K562 (cell line): ENCODE results near the gene KRABD2.

Experiments used
- ATAC-seq: fragments of 200-7000 bp; cut with Tn5 transposase; 3 replicates; pipeline ENCODE4 v1.9.1; 2020; ENCODE audit warnings: moderate library complexity
- BruUV-seq: library from RNA; stranded (reverse); fragments of 400-500 nt; replicated peaks from 2 replicates; lab custom pipeline; 2021; lab: Mats Ljungman, UMichigan
- CTCF ChIA-PET: fragments of 300-600 bp; formaldehyde crosslinking; extraction: SDS; loops from one replicate; lab custom pipeline; 2021; ENCODE audit warnings: low intra/inter-chr PET ratio; lab: Yijun Ruan, JAX
- POLR2A ChIA-PET: fragments of 300-600, 350-650 bp; sonication (Branson Sonifier 250); formaldehyde crosslinking; extraction: SDS; loops from one replicate; lab custom pipeline; 2021; ENCODE audit warnings: antibody characterized with exemption, inconsistent platforms; lab: Yijun Ruan, JAX
- DNase-seq, 4 experiments: peaks; one replicate each; pipeline versions ENCODE4 v3.0.0 to v3.0.0-alpha.2; 2011 to 2018; ENCODE audit warnings: low spot score in 3 of 4, mixed read lengths in 3 of 4; ENCODE audit errors: extremely low read depth in 1 of 4
- FAIRE-seq: peaks from 2 replicates; lab custom pipeline; 2011; peaks lifted over from hg19 to GRCh38; lab: Jason Lieb, UNC
- H2AFZ ChIP-seq: 2 replicates; pipeline ENCODE4 v1.6.0; 2011; ENCODE audit warnings: low read depth, low read length, control low read depth, inconsistent platforms
- H3K27ac ChIP-seq: fragments of 200-600 bp; 3 replicates; pipeline ENCODE4 v1.8.0; 2011; ENCODE audit warnings: low read depth, mild to moderate bottlenecking, control low read depth, inconsistent platforms, low read length, moderate library complexity, mixed read lengths; ENCODE audit errors: extremely low read depth
- H3K27me3 ChIP-seq, 2 experiments: fragments of 300-600 bp in 1 of 2; 2 replicates in 1 of 2; 3 replicates in 1 of 2; pipeline versions ENCODE4 v1.6.0 to v1.8.0; 2011; ENCODE audit warnings: inconsistent platforms in 2 of 2, low read length in 2 of 2, mild to moderate bottlenecking in 1 of 2, mixed read lengths in 1 of 2, moderate library complexity in 1 of 2; ENCODE audit not compliant: control insufficient read depth in 2 of 2, insufficient read depth in 2 of 2
- H3K36me3 ChIP-seq: fragments of 300-600 bp; 3 replicates; pipeline ENCODE4 v1.8.0; 2011; ENCODE audit warnings: mild to moderate bottlenecking, low read length, inconsistent platforms; ENCODE audit not compliant: control insufficient read depth, insufficient read depth
- H3K4me1 ChIP-seq, 2 experiments: fragments of 200-600 bp in 1 of 2; replicated peaks in 1 of 2; 2 replicates in 1 of 2; 3 replicates in 1 of 2; pipeline versions ENCODE4 v1.5.1 to v1.8.0; 2011; ENCODE audit warnings: inconsistent platforms in 2 of 2, low read length in 2 of 2, mild to moderate bottlenecking in 1 of 2, mixed read lengths in 1 of 2, moderate library complexity in 1 of 2; ENCODE audit not compliant: control insufficient read depth in 2 of 2, insufficient read depth in 2 of 2
- H3K4me2 ChIP-seq: 2 replicates; pipeline ENCODE4 v1.6.1; 2011; ENCODE audit warnings: low read length, control low read depth, inconsistent platforms, mixed read lengths; ENCODE audit not compliant: insufficient read depth
- H3K4me3 ChIP-seq: fragments of 200-600 bp; sonication (generic), shearing (Covaris generic); 2 replicates; pipeline ENCODE4 v1.5.1; 2016; ENCODE audit warnings: control low read depth, inconsistent platforms
- H3K79me2 ChIP-seq: fragments of 200-600 bp; 3 replicates; pipeline ENCODE4 v1.8.0; 2011; ENCODE audit warnings: low read length, inconsistent platforms; ENCODE audit not compliant: control insufficient read depth, insufficient read depth
- H3K9ac ChIP-seq, 2 experiments: 2 replicates each; pipeline versions ENCODE4 v1.6.0 to v1.6.1; 2011; ENCODE audit warnings: low read depth in 2 of 2, low read length in 2 of 2, control low read depth in 1 of 2, inconsistent platforms in 1 of 2, mild to moderate bottlenecking in 1 of 2, mixed read lengths in 1 of 2; ENCODE audit not compliant: insufficient read depth in 1 of 2
- H3K9me1 ChIP-seq: one replicate; pipeline ENCODE4 v1.6.0; 2011; ENCODE audit warnings: inconsistent platforms, mild to moderate bottlenecking, low read length, moderate library complexity; ENCODE audit not compliant: control insufficient read depth, insufficient read depth
- H3K9me3 ChIP-seq: replicated peaks from 2 replicates; pipeline ENCODE4 v1.5.1; 2011; ENCODE audit warnings: low read depth, low read length, inconsistent platforms; ENCODE audit not compliant: control insufficient read depth, insufficient read depth
- H4K20me1 ChIP-seq: replicated peaks from 2 replicates; pipeline ENCODE4 v1.6.1; 2011; ENCODE audit warnings: low read length, inconsistent platforms, mixed read lengths; ENCODE audit not compliant: control insufficient read depth, insufficient read depth
- AFF4 ChIP-seq: sonication (generic); formaldehyde crosslinking; IDR thresholded peaks from 2 replicates; pipeline ENCODE4 v1.8.0; 2023; ENCODE audit warnings: mild to moderate bottlenecking, missing genetic modification reagents
- CEBPG ChIP-seq, 3 experiments: fragments of 200-800 bp in 1 of 3; sonication (Bioruptor generic) in 1 of 3; sonication (generic) in 1 of 3; formaldehyde crosslinking in 1 of 3; IDR thresholded peaks in 2 of 3; conservative IDR thresholded peaks in 1 of 3; 2 replicates each; pipeline versions ENCODE4 v1.6.1 to v1.8.0; 2016 to 2022; ENCODE audit warnings: missing compliant biosample characterization in 2 of 3, missing genetic modification characterization in 2 of 3, mild to moderate bottlenecking in 1 of 3, missing genetic modification reagents in 1 of 3
- CHD1 ChIP-seq: fragments of 200-600 bp; sonication (generic); IDR thresholded peaks from one replicate; pipeline ENCODE4 v1.6.1; 2012; ENCODE audit warnings: mild to moderate bottlenecking, moderate library complexity, low read length, inconsistent platforms
- ILF3 ChIP-seq: fragments of 450-650 bp; IDR thresholded peaks from 2 replicates; pipeline ENCODE4 v1.6.1; 2018; ENCODE audit warnings: antibody characterized with exemption, mild to moderate bottlenecking, moderate library complexity, borderline replicate concordance
- KAT7 ChIP-seq: sonication (generic); formaldehyde crosslinking; IDR thresholded peaks from 2 replicates; pipeline ENCODE4 v1.8.0; 2022; ENCODE audit warnings: missing genetic modification reagents, mild to moderate bottlenecking, borderline replicate concordance
- NBN ChIP-seq: fragments of 450-650 bp; IDR thresholded peaks from 2 replicates; pipeline ENCODE4 v1.6.1; 2016; ENCODE audit warnings: low read depth, mild to moderate bottlenecking
- POLR2A ChIP-seq: fragments of 450-650 bp; conservative IDR thresholded peaks from 2 replicates; pipeline ENCODE4 v1.6.1; 2016
- POLR2H ChIP-seq: IDR thresholded peaks from 2 replicates; pipeline ENCODE4 v1.6.1; 2016; ENCODE audit warnings: missing genetic modification characterization, low read depth, mild to moderate bottlenecking, control low read depth, missing compliant biosample characterization, moderate library complexity
- WGBS: fragments of 100-300 bp; shearing (Covaris generic); methylation state at CpG from one replicate; pipeline ENCODE4 v1.1.6; 2016; ENCODE audit warnings: low coverage, mixed read lengths; ENCODE audit not compliant: insufficient coverage; ENCODE audit errors: missing lambda C conversion rate; 5-methylcytosine and 5-hydroxymethylcytosine counted together
- in situ Hi-C: fragments of 300-500 bp; cut with MboI; formaldehyde crosslinking; loops from 4 replicates; pipeline ENCODE4 v1.15.0; 2018; ENCODE audit warnings: inconsistent platforms, mixed read lengths
- intact Hi-C: fragments of 100-400 bp; cut with micrococcal nuclease; formaldehyde crosslinking; loops from 2 replicates; pipeline ENCODE4 v1.14.2; 2022

The KRABD2 gene

GRCh38 chr17:8382052-8382879 is 5.8 kb upstream of the KRABD2 start:
- in situ Hi-C loops (loop anchor here (25.0 kb wide), 1 partner anchor 1155 kb away; no protein-coding TSS in a partner anchor), intact Hi-C loops (loop anchor here (5.0 to 10.0 kb wide), 2 partner anchors 45 to 157 kb away; partner anchors contain the start of gene ODF4)
- Histone ChIP-seq H2AFZ (no peak overlapping the region), H3K4me1 (peaks cover 33% of the 10 kb centered on the region in 2 experiments), H3K27ac (peak overlapping the region; percentile 71), H3K4me2 (peak overlapping the region; percentile 85), H3K9ac (peak overlapping the region; percentile 82 to 94), H3K4me3 (peak overlapping the region; percentile 53), H3K79me2 (peaks cover 54% of the 10 kb centered on the region), H3K9me3 (no peaks in the 10 kb centered on the region), H3K9me1 (no peaks in the 10 kb centered on the region), H3K36me3 (peaks cover 53% of the 10 kb centered on the region), H4K20me1 (peaks cover 14% of the 10 kb centered on the region; the same call in 1 of the 2 replicates), H3K27me3 (no peaks in the 10 kb centered on the region)
- BruUV-seq: TSS peak; percentile 57
- ATAC-seq (no peak), DNase-seq (peak in 3 of 4 experiments; percentile 20 to 23 (median 23)), FAIRE-seq (no peak)
- POLR2A ChIA-PET: interaction anchor here (0.6 to 1.5 kb wide), 10 partner anchors 22 to 1379 kb away, joined by 3 to 7 read pairs (median 3); no protein-coding TSS in a partner anchor
- under 1% methylated on average over 26 of the region's 27 CpGs for WGBS
- TF ChIP-seq CHD1: peak; percentile 89
- peak; percentile 12; the same call in 1 of the 2 replicates for TF ChIP-seq AFF4 (CRISPR knock-in tag)
- 0 out of 2 replicates have a peak, but pooled peaks have one; percentile 24 for TF ChIP-seq POLR2A
- TF ChIP-seq KAT7 (CRISPR knock-in tag): 0 out of 2 replicates have a peak, but pooled peaks have one; percentile 38
- TF ChIP-seq ILF3: no peak
- no peak for TF ChIP-seq CEBPG (CRISPR knock-in tag; IDR thresholded peaks at IDR 0.05)
- TF ChIP-seq CEBPG (tag; conservative IDR thresholded peaks at IDR 0.05 in 1 of 2, IDR thresholded peaks at IDR 0.05 in 1 of 2): peak in 1 of 2 experiments; percentile 60; a peak in 1 of 4 replicates
- no peak for TF ChIP-seq NBN
- 0 out of 2 replicates have a peak, but pooled peaks have one; percentile 5 for TF ChIP-seq POLR2H (tag)
- CTCF ChIA-PET: interaction anchor here (0.9 to 1.2 kb wide), 2 partner anchors 363 to 364 kb away, joined by 3 to 4 read pairs; no protein-coding TSS in a partner anchor
